CD4-positive, alpha-beta T cell treated with Interleukin-10 for 1 hour (primary cell): ENCODE results near the gene DLK2.
A peak's percentile ranks its signal among the peaks of the same experiment; 100 is the strongest.
"Not testable (repeated sequence)": the region's sequence is repeated elsewhere in the genome, so short reads cannot be mapped to it uniquely, and the experiment has no call there.

Experiments used
- DNase-seq: peaks from one replicate; pipeline ENCODE4 v3.0.0-alpha.2; 2020

The DLK2 gene

DNA sequence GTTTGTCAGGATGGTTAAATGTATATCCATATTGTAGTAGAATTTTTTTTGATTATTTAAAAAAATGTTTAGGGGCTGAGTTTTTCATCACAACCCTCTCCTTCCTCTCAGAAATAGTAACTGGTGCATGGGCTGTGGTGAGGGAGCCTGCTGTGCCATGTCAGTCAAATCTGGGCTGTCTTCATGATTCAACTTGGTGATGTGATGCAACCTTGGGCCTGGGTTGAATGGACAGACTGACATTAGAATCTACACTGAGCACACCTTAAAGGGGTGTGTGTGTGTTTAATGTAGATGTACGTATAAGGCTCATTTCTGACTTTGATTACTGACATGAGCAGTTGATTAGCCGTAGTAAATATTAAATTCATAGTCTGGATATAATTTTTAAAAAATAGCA is 25.7 kb upstream of the DLK2 start:
- DNase-seq: no peak

DNA sequence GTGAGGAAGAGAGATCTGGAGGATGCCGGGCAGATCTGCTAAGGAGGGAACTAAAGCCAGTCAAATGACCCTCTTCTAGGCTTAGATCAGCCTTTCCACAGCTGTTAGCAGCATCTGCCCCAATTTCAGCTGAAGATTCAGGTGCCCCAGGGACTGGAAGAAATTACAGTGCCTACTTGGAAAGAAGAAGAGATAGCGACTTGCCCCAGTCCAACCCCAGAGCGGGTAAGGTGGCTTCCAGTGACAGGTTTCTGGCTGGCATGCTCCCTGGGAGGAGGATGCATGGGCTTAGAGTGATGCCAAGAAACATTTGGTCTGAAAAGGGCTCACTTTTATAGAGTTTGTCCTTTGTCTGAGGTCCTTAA is 22.6 kb upstream of the DLK2 start:
- peak; percentile 24 for DNase-seq

DNA sequence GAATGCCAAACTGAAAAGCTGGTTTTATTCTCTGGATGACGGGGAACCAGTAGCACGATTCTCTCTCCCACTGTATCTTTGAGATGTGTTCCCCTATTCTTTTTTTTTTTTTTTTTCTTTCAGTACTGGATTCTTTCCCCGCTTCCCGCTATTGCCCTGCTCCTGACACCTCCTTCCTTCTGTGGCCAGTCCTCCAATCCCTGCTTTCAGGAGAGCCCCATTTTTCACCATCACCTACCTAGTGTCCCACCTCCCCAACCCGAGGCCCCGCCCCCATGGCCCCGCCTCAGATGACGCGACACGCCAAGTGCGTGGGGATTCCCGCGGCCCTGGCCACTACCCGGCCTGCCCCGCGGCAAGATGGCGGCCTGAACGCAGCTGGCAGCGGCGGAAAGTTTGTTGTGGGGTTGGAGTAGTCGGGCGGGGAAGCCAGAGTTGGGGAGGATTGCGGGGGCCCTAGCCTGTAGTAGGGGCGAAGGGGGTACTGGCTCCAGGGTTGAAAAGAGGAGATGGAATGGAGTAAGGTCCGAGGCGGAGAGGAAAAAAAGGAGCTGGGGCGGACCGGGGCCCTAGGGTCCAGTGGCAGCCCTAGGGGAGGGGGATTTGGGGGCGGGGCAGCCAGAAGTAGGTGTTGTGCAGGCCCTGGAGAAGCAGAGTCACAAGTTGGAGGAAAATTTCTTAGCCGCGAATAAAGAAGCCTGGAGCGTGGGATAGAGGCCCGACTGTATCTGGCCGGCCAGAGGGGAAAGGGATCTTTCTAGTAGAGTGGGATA is 22.1 kb upstream of the DLK2 start, which contains the start of gene TJAP1:
Gene TJAP1, plus strand, starts transcription at position 336 of the 773 bp plus-strand sequence. CDS start 21,432 bp downstream, outside the sequence.
- DNase-seq: peak; percentile 97

DNA sequence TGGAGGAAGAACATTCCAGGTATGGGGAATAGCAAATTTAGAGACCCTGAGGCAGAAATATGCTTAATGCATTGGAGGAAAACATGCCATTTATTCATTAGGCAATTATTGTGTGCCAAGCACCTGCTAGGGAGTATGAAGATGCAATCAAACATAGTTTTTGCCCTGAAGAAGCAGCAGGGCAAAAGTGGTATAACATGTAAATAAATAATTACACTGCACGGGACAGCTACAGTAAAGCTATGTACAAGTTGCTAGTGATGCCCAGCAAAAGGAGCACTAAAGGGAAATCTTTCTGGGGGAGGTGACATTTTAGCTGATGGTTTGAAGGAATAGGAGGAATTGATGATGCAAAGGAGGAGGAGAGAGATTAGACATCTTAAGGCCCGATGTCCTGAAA is 21.4 kb upstream of the DLK2 start:
- peak; percentile 21 for DNase-seq

DNA sequence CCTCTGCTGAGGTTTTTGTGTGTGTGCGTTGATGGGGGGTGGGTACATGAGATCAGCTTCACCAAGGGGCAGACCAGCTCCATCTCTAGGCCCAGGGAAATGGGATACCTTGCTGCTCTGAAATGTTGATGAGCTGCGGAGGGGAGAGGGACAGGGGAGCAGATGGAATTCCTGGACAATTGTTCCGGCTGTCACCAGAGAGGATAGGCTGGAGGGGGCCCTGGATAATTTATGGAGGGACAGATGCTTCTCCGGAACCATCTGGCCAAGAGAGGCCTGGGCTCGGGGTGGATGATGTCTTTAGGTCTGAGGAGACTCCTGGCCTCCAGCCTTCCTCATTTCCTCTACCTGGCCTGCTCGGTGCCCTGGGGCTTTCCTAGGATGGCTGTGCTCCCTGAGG is 20.2 kb upstream of the DLK2 start:
- DNase-seq: no peak

DNA sequence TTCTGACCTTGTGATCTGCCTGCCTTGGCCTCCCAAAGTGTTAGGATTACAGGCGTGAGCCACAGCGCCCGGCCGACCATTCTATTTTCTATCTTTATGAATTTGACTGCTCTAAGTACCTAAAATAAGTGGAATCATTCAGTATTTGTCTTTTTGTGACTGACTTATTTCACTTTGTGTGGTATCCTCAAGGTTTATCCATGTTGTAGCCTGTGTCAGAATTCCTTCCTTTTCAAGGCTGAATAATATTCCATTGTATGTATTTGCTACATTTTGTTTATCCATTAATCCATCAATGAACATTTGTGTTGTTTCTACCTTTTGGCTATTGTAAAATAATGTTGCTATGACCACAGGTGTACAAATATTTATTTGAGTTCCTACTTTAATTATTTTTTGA is 17.2 kb upstream of the DLK2 start:
- no peak for DNase-seq

DNA sequence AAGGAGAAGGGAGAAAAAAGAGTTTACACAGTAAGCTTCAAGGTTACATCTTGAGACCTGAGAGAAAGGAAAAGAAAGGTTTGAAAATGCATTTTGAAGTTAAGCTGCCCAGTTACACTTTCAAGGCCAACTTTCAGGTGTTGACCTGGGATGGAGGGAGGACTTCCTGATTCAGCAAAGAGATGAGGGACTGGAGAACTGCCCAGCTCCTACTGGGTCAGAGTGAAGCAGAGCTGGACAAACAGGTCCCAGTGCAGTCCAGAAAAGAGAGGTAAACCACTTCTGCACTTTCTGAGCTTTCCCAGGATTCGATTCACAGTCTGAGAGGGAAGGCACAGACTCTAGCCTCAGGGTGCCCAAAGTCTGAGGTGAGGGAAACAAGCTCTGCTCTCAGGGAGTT is 16.1 kb upstream of the DLK2 start:
- no peak for DNase-seq

DNA sequence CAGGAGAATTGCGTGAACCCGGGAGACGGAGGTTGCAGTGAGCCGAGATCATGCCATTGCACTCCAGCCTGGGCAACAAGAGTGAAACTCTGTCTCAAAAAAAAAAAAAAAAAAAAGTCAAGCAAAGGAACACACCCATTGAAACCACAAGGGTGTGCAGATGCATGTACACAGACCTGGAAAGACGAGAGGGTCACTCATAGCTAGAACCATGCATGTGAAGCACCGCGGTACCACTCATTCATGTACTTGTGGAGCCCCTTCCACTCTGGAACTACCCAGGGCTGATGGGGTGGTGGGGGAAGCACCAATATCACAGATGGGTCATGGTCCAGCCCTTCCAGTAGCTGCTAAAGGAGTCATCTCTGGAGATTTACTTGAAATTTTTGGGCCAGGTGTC is 14.6 kb upstream of the DLK2 start:
- no peak for DNase-seq

DNA sequence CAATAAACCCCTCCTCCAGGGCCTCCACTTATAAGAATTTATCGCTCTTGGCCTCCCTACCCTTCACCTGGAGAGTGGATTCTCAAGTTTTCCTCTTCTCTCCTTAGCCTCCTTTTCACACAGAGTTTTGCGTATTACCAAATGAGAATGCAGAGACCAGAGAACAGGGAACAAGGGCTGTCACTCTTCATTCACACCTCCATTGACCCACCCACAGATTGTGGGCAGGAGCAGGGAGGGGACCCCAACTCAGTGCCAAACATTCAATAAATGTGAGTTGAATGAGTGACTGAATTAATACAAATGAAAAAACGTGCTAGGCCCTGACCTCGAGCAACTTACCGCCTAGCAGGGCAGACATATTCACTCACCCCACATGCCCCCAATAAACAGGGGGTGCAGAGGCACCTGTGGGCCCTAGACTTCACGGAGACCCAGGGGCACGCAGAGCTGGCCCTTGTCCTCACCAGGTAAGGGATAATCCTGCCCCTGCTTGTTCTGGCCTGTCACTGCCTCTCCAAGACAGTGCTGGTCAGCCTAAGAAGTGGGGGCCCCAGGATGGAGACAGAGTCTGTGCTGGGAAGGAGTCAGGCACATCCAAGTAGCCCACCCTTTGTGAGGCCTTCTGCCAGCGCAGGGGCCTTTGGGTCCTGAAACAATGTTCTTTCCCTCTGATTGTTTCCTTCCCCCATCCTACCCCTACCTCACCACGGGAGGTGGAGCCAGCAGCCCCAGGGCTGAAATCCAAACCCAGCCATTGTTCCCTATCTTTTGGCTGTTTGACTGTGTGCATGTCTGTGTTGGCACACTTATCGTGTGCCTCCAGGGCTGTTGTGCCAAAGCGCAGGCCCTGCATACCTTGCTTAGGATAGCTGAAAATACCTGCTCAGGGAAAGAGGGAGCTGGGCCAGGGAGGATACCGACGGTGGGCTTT is 13.7 kb upstream of the DLK2 start:
- DNase-seq: no peak

DNA sequence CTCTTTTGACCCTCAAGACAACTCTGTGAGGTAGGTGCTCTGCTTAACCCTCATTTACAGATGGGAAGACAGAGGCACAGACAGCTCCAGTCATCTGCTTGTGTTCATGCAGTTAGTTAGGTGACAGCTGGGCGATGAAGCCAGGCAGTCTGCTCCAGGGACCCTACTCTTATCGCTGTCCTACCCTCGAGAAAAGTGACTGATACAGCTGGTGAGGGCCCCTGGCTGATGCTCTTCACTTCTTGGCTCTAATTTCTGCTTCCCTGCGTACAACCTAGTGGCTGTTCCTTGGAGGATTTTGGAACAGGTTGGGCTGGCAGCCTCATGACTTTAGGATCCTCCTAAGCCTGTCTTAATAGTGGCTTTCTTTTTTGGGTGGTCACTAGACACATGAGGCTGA is 12.9 kb upstream of the DLK2 start:
- no peak for DNase-seq

DNA sequence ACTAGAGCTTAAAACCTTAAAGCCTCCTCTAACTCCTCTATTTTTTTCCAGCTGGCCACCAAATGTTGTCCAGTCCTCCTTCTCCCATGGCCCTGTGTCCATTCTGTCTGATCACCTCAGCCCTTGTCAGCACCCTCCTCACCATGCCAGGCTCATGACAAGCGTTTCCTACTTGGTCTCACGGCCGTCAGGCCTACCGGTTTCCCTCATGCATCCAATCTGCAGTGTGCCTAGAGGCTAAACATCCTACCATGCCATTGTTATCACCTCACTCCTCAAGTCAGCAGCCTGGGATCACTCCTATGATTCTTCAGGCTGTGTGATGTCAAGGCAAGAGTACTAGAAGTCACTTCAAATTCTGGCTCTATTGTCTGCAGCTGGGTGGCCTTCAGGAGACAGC is 12.4 kb upstream of the DLK2 start:
- no peak for DNase-seq

DNA sequence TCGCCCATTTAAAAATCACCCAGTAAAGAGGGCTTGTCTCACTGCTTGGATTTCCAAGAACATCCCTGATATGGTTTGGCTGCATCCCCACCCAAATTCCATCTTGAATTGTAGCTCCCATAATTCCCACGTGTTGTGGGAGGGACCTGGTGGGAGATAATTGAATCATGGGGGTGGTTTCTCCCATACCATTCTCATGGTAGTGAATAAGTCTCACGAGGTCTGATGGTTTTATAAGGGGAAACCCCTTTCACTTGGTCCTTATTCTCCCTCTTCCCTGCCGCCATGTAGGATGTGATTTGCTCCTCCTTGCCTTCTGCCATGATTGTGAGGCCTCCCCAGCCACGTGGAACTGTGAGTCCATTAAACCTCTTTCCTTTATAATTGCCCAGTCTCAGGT is 11.9 kb upstream of the DLK2 start:
- DNase-seq: not testable (repeated sequence)

DNA sequence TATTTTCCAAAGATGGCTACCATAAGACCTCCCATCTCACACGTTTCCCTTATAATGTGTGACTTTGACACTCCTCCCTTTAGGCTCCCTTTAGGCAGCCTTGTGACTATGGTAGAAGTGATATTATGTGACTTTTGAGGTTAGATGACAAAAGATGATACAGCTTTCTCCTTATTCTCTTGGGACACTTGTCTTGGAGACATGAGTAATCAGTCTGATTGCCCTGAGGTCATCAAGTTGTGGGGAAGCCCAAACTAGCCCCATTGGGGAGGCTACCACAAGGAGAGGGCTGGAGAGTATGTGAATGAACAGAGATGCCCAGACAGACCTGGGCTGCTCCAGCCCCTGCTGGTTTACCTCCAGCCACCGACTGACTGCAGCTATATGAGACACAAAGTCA is 10.6 kb upstream of the DLK2 start:
- no peak for DNase-seq

DNA sequence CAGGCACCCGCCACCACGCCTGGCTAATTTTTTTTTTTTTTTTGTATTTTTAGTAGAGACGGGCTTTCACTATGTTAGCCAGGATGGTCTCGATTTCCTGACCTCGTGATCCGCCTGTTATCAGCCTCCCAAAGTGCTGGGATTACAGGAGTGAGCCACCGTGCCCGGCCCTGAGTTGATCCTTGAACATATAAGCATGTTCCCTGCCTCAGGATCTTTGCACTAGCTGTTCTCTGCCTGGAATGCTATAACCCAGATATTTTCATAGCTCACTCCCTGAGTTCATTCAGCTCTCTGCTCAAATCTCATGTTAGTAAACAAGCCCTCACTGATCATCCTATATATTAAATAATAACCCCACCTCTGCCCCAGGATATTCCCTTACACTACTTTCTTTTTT is 9.0 kb upstream of the DLK2 start:
- DNase-seq: no peak

DNA sequence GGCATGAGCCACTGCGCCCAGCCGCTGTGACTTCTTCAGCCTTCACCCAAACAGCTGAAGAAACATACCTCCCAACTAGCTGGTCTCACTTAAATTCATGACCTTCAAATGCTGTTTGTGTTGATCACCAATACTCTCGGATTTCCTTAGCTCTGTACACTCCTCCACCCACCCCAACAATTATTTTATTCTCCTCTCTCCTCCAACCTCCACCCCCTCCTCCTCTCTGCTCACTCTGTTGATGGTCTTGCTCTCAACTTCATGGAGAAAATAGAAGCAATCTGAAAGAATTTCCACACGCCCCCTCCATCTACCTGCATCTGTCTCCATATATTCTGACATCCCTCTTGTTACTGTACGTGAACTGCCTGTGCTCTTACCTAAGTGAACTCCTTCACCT is 6.6 kb upstream of the DLK2 start:
- DNase-seq: no peak

DNA sequence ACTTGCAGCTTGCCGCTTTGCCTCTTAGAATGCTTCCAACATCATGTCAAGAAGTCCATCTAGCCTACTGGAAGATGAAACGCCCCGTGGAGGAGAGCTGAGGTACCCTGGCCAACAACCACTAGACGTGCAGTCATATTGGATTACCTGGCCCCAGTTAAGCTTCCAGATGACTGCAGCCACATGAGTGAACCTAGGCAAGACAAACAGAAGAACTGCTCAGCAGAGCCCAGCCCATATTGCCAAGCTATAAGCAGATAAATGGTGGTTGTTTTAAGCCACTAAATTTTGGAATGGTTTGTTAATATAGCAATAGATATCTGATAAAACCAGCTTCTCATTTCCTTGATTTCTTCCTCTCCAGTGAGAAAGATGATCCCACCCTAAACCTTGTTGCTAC is 4.7 kb upstream of the DLK2 start:
- no peak for DNase-seq

DNA sequence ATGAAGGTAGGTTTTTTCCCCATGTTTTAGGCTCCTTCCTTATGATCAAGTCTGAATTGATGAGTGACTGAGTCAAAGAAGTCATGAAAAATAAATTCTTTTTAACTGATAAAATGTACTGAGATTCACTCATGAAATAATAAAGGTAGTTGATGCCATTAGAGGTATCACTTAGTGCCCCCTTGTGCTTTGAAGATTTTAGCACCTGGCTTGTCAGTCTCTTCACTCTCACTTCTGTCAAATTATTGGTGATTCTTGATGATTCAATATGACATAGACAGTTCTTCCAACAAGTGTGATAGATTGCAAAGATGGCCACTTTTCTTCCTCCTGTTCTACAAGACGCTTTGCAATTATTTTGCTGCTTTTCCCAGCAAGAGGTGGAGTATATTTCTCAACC is 4.2 kb upstream of the DLK2 start:
- no peak for DNase-seq

DNA sequence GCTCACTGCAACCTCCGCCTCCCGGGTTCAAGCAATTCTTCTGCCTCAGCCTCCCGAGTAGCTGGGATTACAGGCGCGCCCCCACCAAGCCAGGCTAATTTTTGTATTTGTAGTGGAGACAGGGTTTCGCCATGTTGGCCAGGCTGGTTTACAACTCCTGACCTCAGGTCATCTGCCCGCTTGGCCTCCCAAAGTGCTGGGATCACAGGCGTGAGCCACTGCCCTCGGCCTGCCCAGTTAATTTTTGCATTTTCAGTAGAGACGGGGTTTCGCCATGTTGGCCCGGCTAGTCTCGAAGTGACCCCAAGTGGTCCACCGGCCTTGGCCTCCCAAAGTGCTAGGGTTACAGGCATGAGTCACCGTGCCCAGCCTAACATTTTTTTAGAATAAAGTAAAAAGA is 2.8 kb upstream of the DLK2 start:
- DNase-seq: not testable (repeated sequence)

DNA sequence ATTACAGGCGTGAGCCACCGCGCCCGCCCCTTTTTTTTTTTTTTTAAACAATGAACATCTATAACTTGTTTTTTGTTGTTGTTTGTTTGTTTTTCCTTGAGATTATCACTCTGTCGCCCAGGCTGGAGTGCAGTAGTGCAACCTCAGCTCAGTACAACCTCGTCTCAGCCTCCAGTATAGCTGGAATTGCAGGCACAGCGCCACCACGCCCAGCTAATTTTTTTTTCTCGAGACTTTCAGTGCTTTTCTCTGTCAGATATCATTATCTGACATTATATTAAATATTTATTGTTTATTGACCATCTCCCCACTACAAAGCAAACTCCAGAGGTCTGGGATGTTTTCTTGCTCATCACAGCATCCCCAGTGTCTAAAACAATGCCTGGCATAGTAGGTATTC is 2.3 kb upstream of the DLK2 start:
- no peak for DNase-seq

DNA sequence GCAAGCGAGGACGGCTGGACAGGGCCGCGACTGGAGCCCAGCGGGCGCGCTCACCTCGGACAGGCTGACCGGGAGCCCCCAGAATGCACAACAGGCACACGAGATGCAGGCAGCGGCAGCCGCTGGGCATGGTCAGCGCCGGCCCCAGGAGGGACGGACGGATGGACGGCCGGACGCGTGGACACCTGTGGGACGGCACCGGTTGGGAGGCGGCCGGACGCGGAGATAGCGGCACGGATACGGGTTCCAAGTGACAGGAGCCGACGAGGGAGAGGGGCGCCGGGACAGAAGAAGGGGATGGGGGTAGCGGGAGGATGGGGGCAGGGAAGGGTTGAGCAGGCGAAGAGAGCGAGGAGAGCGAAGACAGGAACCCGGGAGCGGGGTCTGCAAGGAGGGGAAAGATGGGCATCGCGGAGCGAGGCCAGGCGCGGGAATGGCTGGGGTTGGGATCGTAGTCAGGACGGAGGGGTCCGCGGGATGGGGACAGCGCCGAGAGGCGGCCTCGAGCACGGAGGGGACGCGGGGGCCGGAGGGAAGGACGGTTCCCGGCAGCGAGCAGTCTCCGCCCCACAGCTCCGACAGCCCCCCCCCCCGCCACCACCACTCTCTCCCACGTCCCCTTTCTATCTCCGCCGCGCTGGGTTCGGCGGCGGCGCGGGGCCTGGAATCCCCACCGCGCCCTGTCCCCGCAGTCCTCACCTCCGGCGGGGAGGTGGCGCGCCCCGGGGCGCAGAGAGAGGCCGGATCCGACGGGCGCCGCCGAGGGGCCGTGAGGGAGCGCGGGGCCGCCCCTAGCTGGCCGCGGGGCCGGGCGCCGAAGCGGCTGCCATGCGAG is 435 bp downstream of the DLK2 start:
- peak; percentile 39 for DNase-seq

DNA sequence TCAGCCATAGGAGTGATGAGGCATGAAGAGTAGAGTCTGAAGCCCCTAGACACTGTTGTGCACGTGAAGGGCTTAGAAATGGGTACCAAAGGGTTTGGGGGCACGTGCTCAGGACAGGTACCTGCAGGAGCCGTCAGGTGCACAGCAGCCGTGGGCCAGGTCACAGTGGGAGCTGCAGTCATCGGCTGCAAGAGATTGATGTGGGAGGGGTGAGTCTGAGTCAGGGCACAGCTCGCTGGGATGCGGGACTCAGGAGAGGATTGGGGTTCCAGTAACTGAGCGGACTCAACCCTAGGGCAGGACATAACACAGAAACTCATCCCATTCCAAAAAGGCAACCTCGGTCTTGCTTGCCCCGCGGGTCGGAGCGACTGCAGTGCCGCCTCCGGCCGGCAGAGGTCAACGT is 1.1 kb downstream of the DLK2 start:
- peak; percentile 71 for DNase-seq

DNA sequence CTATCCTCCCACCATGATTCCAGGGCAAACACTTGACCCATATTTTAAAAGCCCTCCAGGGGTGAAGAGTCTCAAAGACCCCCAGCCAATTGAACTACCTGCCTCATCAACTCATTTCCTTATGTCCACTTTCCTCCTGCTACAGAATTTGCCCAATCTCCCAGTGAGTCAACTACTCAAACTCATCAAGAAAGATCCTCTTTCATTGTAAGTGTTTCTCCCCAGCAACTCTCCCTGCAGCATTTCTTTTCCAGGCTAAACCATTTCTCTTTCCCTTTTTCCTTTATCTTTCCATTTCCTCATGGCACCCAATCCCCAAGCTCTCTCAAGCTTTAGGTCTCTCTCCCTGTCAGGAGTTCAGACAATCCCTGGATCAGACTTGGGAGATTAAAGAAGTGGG is 1.5 kb downstream of the DLK2 start:
- DNase-seq: no peak

DNA sequence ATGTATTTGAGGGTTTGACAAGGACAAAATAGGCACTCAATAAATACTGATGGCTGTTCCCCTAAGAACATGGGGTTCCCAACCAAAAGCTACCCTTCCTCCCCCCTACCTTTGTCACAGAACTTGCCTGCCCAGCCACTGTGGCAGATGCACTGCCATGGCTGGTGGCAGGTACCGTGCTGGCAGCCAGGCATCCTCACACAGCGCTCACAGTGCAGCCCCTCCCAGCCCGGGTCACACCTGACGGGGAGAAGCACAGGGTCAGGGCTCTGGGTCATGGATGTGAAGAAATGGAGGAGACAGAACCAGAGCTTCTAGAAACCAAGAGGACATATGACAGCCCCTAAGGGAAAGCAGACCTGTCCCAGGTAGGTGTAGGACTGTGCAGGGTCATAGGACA is 2.5 kb downstream of the DLK2 start:
- no peak for DNase-seq
